OCI-LY7 (cell line): ENCODE results near the gene STIM2. TPM values are rescaled to one million over a fixed set of nuclear protein-coding genes. Genes with fewer than 3 reads are reported as not detected.
"Not testable (repeated sequence)": the region's sequence is repeated elsewhere in the genome, so short reads cannot be mapped to it uniquely, and the experiment has no call there.

ENCODE experiments used
- Bru-seq: library from RNA; stranded (reverse); fragments of 400-500 nt; gene quantifications from one replicate; lab custom pipeline; 2021; lab: Mats Ljungman, UMichigan
- BruChase-seq, 2 experiments: library from RNA; stranded (reverse); fragments of 400-500 nt; gene quantifications; one replicate each; lab custom pipeline; 2021; lab: Mats Ljungman, UMichigan
- BruUV-seq: library from RNA; stranded (reverse); fragments of 400-500 nt; replicated peaks from 2 replicates; lab custom pipeline; 2021; lab: Mats Ljungman, UMichigan
- CTCF ChIA-PET: fragments of 300-600 bp; sonication (Branson Sonifier 250); formaldehyde crosslinking; loops from one replicate; lab custom pipeline; 2022; ENCODE audit warnings: antibody characterized with exemption; ENCODE audit not compliant: unreplicated experiment; lab: Charles Lee
- POLR2A ChIA-PET: fragments of 300-600 bp; sonication (Branson Sonifier 250); formaldehyde crosslinking; loops from one replicate; lab custom pipeline; 2022; ENCODE audit warnings: antibody characterized with exemption; lab: Charles Lee
- DNase-seq: peaks from one replicate; pipeline ENCODE4 v3.0.0-alpha.2; 2015; ENCODE audit warnings: low spot score
- H2AFZ ChIP-seq: fragments of 200-600 bp; sonication (generic), shearing (Covaris generic); 2 replicates; pipeline ENCODE4 v1.6.1; 2014; ENCODE audit warnings: mild to moderate bottlenecking, antibody characterized with exemption, low read length, moderate library complexity
- H3K27ac ChIP-seq: fragments of 200-600 bp; sonication (generic); 2 replicates; pipeline ENCODE4 v1.5.1; 2014; ENCODE audit warnings: mixed run types, low read depth, mild to moderate bottlenecking, moderate library complexity, low read length, inconsistent platforms; ENCODE audit not compliant: poor library complexity, severe bottlenecking
- H3K36me3 ChIP-seq: fragments of 200-600 bp; sonication (generic); 2 replicates; pipeline ENCODE4 v1.6.1; 2014; ENCODE audit warnings: mild to moderate bottlenecking, antibody characterized with exemption, low read length, moderate library complexity, mixed read lengths; ENCODE audit not compliant: insufficient read depth
- H3K4me1 ChIP-seq: fragments of 200-600 bp; sonication (generic); 2 replicates; pipeline ENCODE4 v1.5.1; 2014; ENCODE audit warnings: mild to moderate bottlenecking, low read length; ENCODE audit not compliant: insufficient read depth, poor library complexity, severe bottlenecking
- H3K4me2 ChIP-seq: fragments of 200-600 bp; sonication (generic); 2 replicates; pipeline ENCODE4 v1.6.1; 2014; ENCODE audit warnings: mild to moderate bottlenecking, low read length
- H3K4me3 ChIP-seq: fragments of 200-600 bp; sonication (generic); 2 replicates; pipeline ENCODE4 v1.5.1; 2014; ENCODE audit warnings: mild to moderate bottlenecking, low read depth, low read length; ENCODE audit not compliant: poor library complexity, severe bottlenecking
- H3K79me2 ChIP-seq: fragments of 200-600 bp; sonication (generic); 2 replicates; pipeline ENCODE4 v1.6.1; 2016; ENCODE audit warnings: low read depth, mild to moderate bottlenecking, low read length, moderate library complexity, mixed read lengths; ENCODE audit not compliant: insufficient read depth
- H3K9me2 ChIP-seq: fragments of 200-600 bp; sonication (generic); 2 replicates; pipeline ENCODE4 v1.6.1; 2016; ENCODE audit warnings: mild to moderate bottlenecking, low read length, mixed read lengths; ENCODE audit not compliant: insufficient read depth
- H3K9me3 ChIP-seq: fragments of 200-600 bp; sonication (generic); 2 replicates; pipeline ENCODE4 v1.6.1; 2014; ENCODE audit warnings: mild to moderate bottlenecking, mixed run types, low read length, mixed read lengths
- H4K20me1 ChIP-seq: fragments of 200-600 bp; sonication (generic); 2 replicates; pipeline ENCODE4 v1.6.1; 2014; ENCODE audit warnings: mild to moderate bottlenecking, antibody characterized with exemption, low read length, moderate library complexity, mixed read lengths; ENCODE audit not compliant: insufficient read depth
- CTCF ChIP-seq: fragments of 200-600 bp; sonication (generic); conservative IDR thresholded peaks from 2 replicates; pipeline ENCODE4 v1.5.1; 2014; ENCODE audit warnings: mild to moderate bottlenecking, antibody characterized with exemption, low read length, moderate library complexity, mixed read lengths
- EZH2phosphoT487 ChIP-seq: fragments of 200-600 bp; sonication (generic); IDR thresholded peaks from 2 replicates; pipeline ENCODE4 v1.6.1; 2018; ENCODE audit warnings: low read depth, borderline replicate concordance, mild to moderate bottlenecking, mixed run types, antibody characterized with exemption, low read length, moderate library complexity, mixed read lengths
- intact Hi-C: fragments of 100-400 bp; cut with micrococcal nuclease; formaldehyde crosslinking; loops from one replicate; pipeline ENCODE4 v1.10.0; 2022; ENCODE audit not compliant: unreplicated experiment
- long read RNA-seq: library from polyadenylated mRNA; stranded (forward); transcript quantifications from one replicate; pipeline ENCODE4 v2.0.0, GENCODE V29; 2022
- total RNA-seq, 2 experiments: library from RNA; depleted of rRNA in 1 of 2; stranded (reverse); fragments of >200 nt in 1 of 2; shearing (Covaris generic) in 1 of 2; gene quantifications; 2 replicates each; pipeline ENCODE4 v1.2.3, GENCODE V29; 2014 to 2022

Gene STIM2
- total RNA-seq (2014; rRNA removed; shearing (Covaris generic)) = 108 and 122 TPM in 2 replicates
- total RNA-seq (2022) = 309 and 368 TPM in 2 replicates
- percentile 98 among the genes with signal in this experiment for Bru-seq, nascent RNA
- percentile 87 among the genes with signal in this experiment for BruChase-seq, experiment 1, labeled RNA remaining after a 6-hour chase
- BruChase-seq, experiment 2, labeled RNA remaining after a 2-hour chase = percentile 90 among the genes with signal in this experiment
- long read RNA-seq, full-length matches to known transcripts = 149 of 361 reads
- long read RNA-seq, partial matches to known transcripts = 30 of 361 reads
- long read RNA-seq, other reads (novel, unspliced or antisense) = 182 of 361 reads

- Histone ChIP-seq H2AFZ (no peak within 1 kb of the TSS; the same call in 1 of the 2 replicates), H3K36me3 (peaks cover 32% of the 10 kb centered on the region), H3K4me1 (peaks cover 33% of the 10 kb centered on the region), H3K27ac (peak within 1 kb of the TSS; percentile 87), H3K79me2 (peaks cover 62% of the 10 kb centered on the region), H3K9me2 (no peaks in the 10 kb centered on the region), H3K4me3 (peak within 1 kb of the TSS; percentile 93), H3K9me3 (no peaks in the 10 kb centered on the region), H3K4me2 (peak within 1 kb of the TSS; percentile 92), H4K20me1 (peaks cover 27% of the 10 kb centered on the region)
- TF ChIP-seq EZH2phosphoT487 (no peak), CTCF (peak; percentile 76)
- DNase-seq = peak; percentile 98
- BruUV-seq = no TSS peak
- CTCF ChIA-PET = interaction anchor here (0.5 to 1.4 kb wide), 4 partner anchors 27 to 141 kb away, joined by 3 to 6 read pairs (median 4); no protein-coding TSS in a partner anchor
- POLR2A ChIA-PET = interaction anchor here (0.6 to 11.9 kb wide), 22 partner anchors 12 to 995 kb away, joined by 3 to 440 read pairs (median 4); partner anchors contain the start of gene TBC1D19
- intact Hi-C loops = loop anchor here (1.0 to 5.0 kb wide), 9 partner anchors 29 to 401 kb away; no protein-coding TSS in a partner anchor
Measured at GRCh38 chr4:26860157-26860921, at the start of gene STIM2. TSS of gene STIM2 (plus strand) at chr4:26860841.

- BruUV-seq, H3K27ac ChIP-seq, H3K36me3 ChIP-seq, H3K4me3 ChIP-seq, H3K9me3 ChIP-seq, H2AFZ ChIP-seq, intact Hi-C loops, H3K9me2 ChIP-seq, H4K20me1 ChIP-seq, H3K4me2 ChIP-seq, H3K79me2 ChIP-seq, DNase-seq, CTCF ChIA-PET: not testable (repeated sequence)
- POLR2A ChIA-PET = interaction anchor here (3.5 kb wide), 1 partner anchor 17 kb away, joined by 19 read pairs; no protein-coding TSS in a partner anchor
- peaks cover 43% of the 10 kb centered on the region for H3K4me1 ChIP-seq
Measured at GRCh38 chr4:26811571-26811970, 49.1 kb upstream of the STIM2 start.

- H3K36me3 ChIP-seq = no peaks in the 10 kb centered on the region
- no peaks in the 10 kb centered on the region for H4K20me1 ChIP-seq
- POLR2A ChIA-PET = interaction anchor here (2.9 to 3.5 kb wide), 2 partner anchors 11 to 16 kb away, joined by 15 to 19 read pairs; no protein-coding TSS in a partner anchor
- CTCF ChIA-PET = no interaction called here
- no TSS peak for BruUV-seq
- no peaks in the 10 kb centered on the region for H3K9me2 ChIP-seq
- H3K9me3 ChIP-seq = no peaks in the 10 kb centered on the region
- H3K4me1 ChIP-seq = peaks cover 37% of the 10 kb centered on the region
- DNase-seq = no peak
- H3K4me3 ChIP-seq = no peak overlapping the region
- H3K4me2 ChIP-seq = no peak overlapping the region
- no peak overlapping the region for H3K27ac ChIP-seq
- TF ChIP-seq EZH2phosphoT487 (no peak), CTCF (no peak)
- H3K79me2 ChIP-seq = no peaks in the 10 kb centered on the region
- no peak overlapping the region for H2AFZ ChIP-seq
- intact Hi-C loops = no loop called here
Measured at GRCh38 chr4:26812049-26812714, 48.5 kb upstream of the STIM2 start.
